Right atrium auricular region (tissue), 2 donors: Measurements from ENCODE around the gene KIF13A. TPM values are rescaled to one million over a fixed set of nuclear protein-coding genes. Genes with fewer than 3 reads are reported as not detected.
"Not testable (repeated sequence)": the region's sequence is repeated elsewhere in the genome, so short reads cannot be mapped to it uniquely, and the experiment has no call there.

Experiments
- DNase-seq: peaks from one replicate; pipeline ENCODE4 v3.0.0-alpha.2; 2019; ENCODE audit warnings: low spot score
- H3K27ac ChIP-seq, 2 donors: fragments of 200-600 bp; sonication (generic); 1 replicate in 1 of 2; 2 replicates in 1 of 2; pipeline ENCODE4 v1.5.1; 2016 to 2019
- H3K27me3 ChIP-seq, 2 donors: fragments of 200-600 bp; sonication (generic); one replicate each; pipeline versions ENCODE4 v1.5.1 to v1.6.0; 2017 to 2019
- H3K36me3 ChIP-seq: fragments of 200-600 bp; sonication (generic); one replicate; pipeline ENCODE4 v1.5.1; 2016
- H3K4me1 ChIP-seq, 2 donors: fragments of 200-600 bp; sonication (generic); one replicate each; pipeline versions ENCODE4 v1.5.1 to v1.6.0; 2017 to 2019
- H3K4me3 ChIP-seq, 2 donors: fragments of 200-600 bp; sonication (generic); 1 replicate in 1 of 2; 2 replicates in 1 of 2; pipeline ENCODE4 v1.5.1; 2017 to 2019; ENCODE audit warnings: mild to moderate bottlenecking in 1 of 2, moderate library complexity in 1 of 2
- H3K9me3 ChIP-seq, 2 donors: fragments of 200-600 bp; sonication (generic); one replicate each; pipeline ENCODE4 v1.5.1; 2019
- total RNA-seq, 2 donors: library from RNA; depleted of rRNA; stranded (reverse); fragments of >200 nt; gene quantifications; one replicate each; pipeline ENCODE4 v1.1.0, GENCODE V29; 2016
- TF ChIP-seq, protein P1 (sequence below), 2 donors: fragments of 200-600 bp; sonication (generic); IDR thresholded peaks; one replicate each; pipeline ENCODE4 v1.5.1; 2019; ENCODE audit warnings: antibody characterized with exemption in 2 of 2

KIF13A gene
- total RNA-seq, 2 donors from 2014 or later: 56.6 to 68.3 TPM

GRCh38 chr6:18011287-18011686 lies 23.9 kb upstream of the KIF13A start:
- H3K4me1 ChIP-seq: no peaks in the 10 kb centered on the region
- TF ChIP-seq, protein P1, sequence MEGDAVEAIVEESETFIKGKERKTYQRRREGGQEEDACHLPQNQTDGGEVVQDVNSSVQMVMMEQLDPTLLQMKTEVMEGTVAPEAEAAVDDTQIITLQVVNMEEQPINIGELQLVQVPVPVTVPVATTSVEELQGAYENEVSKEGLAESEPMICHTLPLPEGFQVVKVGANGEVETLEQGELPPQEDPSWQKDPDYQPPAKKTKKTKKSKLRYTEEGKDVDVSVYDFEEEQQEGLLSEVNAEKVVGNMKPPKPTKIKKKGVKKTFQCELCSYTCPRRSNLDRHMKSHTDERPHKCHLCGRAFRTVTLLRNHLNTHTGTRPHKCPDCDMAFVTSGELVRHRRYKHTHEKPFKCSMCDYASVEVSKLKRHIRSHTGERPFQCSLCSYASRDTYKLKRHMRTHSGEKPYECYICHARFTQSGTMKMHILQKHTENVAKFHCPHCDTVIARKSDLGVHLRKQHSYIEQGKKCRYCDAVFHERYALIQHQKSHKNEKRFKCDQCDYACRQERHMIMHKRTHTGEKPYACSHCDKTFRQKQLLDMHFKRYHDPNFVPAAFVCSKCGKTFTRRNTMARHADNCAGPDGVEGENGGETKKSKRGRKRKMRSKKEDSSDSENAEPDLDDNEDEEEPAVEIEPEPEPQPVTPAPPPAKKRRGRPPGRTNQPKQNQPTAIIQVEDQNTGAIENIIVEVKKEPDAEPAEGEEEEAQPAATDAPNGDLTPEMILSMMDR (IDR thresholded peaks at IDR 0.05): no peak
- H3K27me3 ChIP-seq: no peaks in the 10 kb centered on the region
- no peak overlapping the region for H3K27ac ChIP-seq
- H3K9me3 ChIP-seq: no peaks in the 10 kb centered on the region
- no peaks in the 10 kb centered on the region for H3K36me3 ChIP-seq
- DNase-seq: no peak
- H3K4me3 ChIP-seq: no peak overlapping the region

- not testable (repeated sequence) for H3K4me1 ChIP-seq, H3K27ac ChIP-seq, DNase-seq, H3K4me3 ChIP-seq, H3K9me3 ChIP-seq, H3K27me3 ChIP-seq, H3K36me3 ChIP-seq
These were observed 23.1 kb upstream of the KIF13A start for GRCh38 chr6:18010540-18010939.

- no peak for DNase-seq
- TF ChIP-seq, protein P1 (IDR thresholded peaks at IDR 0.05): no peak
- Histone ChIP-seq H3K4me3 (no peak overlapping the region), H3K36me3 (no peaks in the 10 kb centered on the region), H3K9me3 (no peaks in the 10 kb centered on the region), H3K27me3 (no peaks in the 10 kb centered on the region), H3K27ac (no peak overlapping the region), H3K4me1 (no peaks in the 10 kb centered on the region)
These were observed 17.0 kb upstream of the KIF13A start for GRCh38 chr6:18004256-18004985.

DNA sequence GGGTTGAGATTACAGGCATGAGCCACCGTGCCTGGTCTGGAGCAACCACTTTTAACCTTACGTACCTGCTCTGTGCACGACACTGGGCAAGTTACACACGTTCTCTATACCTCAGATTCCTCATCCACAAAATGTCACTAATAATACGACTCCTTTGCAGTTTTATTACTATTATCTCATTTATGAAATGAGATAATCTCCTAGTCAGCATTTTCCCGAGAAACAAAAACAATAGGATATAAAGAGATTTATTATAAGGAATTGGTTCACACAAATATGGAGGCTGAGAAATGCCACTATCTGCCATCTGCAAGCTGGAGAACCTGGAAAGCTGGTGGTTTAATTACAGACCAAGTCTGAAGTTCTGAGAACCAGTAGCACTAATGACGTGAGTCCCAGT lies 12.0 kb upstream of the KIF13A start:
- H3K9me3 ChIP-seq: no peaks in the 10 kb centered on the region
- DNase-seq: no peak
- H3K4me3 ChIP-seq: no peak overlapping the region
- H3K27me3 ChIP-seq: no peaks in the 10 kb centered on the region
- H3K4me1 ChIP-seq: no peaks in the 10 kb centered on the region
- TF ChIP-seq, protein P1 (IDR thresholded peaks at IDR 0.05): no peak
- no peak overlapping the region for H3K27ac ChIP-seq
- no peaks in the 10 kb centered on the region for H3K36me3 ChIP-seq

DNA sequence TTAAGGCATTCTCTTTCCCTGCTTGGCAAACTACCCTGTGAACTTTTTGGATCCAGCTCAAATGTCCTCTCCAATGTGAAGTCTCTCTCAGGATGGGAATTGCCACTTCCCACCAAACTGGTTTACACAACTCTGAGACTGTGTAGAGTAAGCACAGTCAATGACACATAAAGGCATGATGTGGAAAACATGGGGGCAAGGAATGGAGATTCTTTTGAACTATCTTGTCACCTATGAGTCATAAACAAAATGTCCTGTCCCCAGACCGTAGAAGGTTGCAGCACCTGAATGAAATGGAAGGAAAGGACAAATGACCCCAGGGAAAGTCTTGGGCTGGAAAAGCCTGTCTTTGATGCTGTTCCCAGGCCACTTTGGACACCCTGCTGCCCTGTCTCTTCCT lies 11.0 kb upstream of the KIF13A start:
- H3K4me1 ChIP-seq: no peaks in the 10 kb centered on the region
- no peaks in the 10 kb centered on the region for H3K36me3 ChIP-seq
- H3K27me3 ChIP-seq: no peaks in the 10 kb centered on the region
- H3K9me3 ChIP-seq: no peaks in the 10 kb centered on the region
- TF ChIP-seq, protein P1 (IDR thresholded peaks at IDR 0.05): no peak
- no peak overlapping the region for H3K4me3 ChIP-seq
- H3K27ac ChIP-seq: no peak overlapping the region
- DNase-seq: no peak

DNA sequence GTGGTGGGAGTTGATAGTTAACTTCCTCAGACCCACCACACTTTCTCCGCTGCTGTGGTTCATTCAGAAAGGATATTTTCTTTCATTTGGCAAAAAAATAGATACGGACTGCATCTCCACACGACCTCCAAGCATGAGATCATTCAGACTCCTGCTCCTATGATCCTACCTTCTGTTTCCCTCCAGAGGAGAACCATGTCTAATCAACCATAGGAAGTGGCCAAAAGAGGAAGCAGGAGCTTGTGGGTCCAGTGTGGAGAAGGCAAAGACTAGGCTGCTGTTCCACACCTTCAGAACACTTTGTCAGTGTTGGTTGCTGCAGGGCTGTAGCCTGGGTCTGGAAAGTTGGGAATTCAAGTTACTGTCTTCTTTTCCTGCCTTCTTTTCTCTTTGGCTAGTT lies 10.6 kb upstream of the KIF13A start:
- no peak for DNase-seq
- H3K4me1 ChIP-seq: no peaks in the 10 kb centered on the region
- H3K9me3 ChIP-seq: no peaks in the 10 kb centered on the region
- no peak overlapping the region for H3K27ac ChIP-seq
- TF ChIP-seq, protein P1 (IDR thresholded peaks at IDR 0.05): no peak
- H3K36me3 ChIP-seq: no peaks in the 10 kb centered on the region
- H3K4me3 ChIP-seq: no peak overlapping the region
- no peaks in the 10 kb centered on the region for H3K27me3 ChIP-seq
